SK-N-SH (cell line): ENCODE measurements around the gene DQX1. TPM values are rescaled to one million over a fixed set of nuclear protein-coding genes. Genes with fewer than 3 reads are reported as not detected.
A peak's percentile ranks its signal among the peaks of the same experiment; 100 is the strongest.

ENCODE experiments used
- CTCF ChIA-PET: fragments of 300-600, 350-600 bp; formaldehyde crosslinking; extraction: SDS; loops from one replicate; lab custom pipeline; 2021; lab: Yijun Ruan, JAX
- POLR2A ChIA-PET: fragments of 350-600 bp; sonication (Branson Sonifier 250); formaldehyde crosslinking; extraction: SDS; loops from one replicate; lab custom pipeline; 2020; ENCODE audit warnings: antibody characterized with exemption, inconsistent platforms; lab: Yijun Ruan, JAX
- DNase-seq: peaks from one replicate; pipeline ENCODE4 v3.0.0; 2012
- H2AFZ ChIP-seq: fragments of 200-600 bp; sonication (generic); 2 replicates; pipeline ENCODE4 v1.8.1; 2016; ENCODE audit warnings: antibody characterized with exemption, mild to moderate bottlenecking, low read depth
- H3F3A ChIP-seq: fragments of 200-600 bp; sonication (generic); replicated peaks from 2 replicates; pipeline ENCODE3; 2016; ENCODE audit warnings: antibody characterized with exemption, mild to moderate bottlenecking; ENCODE audit not compliant: insufficient read depth
- H3K27ac ChIP-seq, 2 experiments: fragments of 200-500 bp in 1 of 2; fragments of 200-600 bp in 1 of 2; sonication (Bioruptor generic) in 1 of 2; sonication (generic), shearing (Covaris generic) in 1 of 2; 2 replicates each; pipeline versions ENCODE4 v1.5.1 to v1.6.1; 2014 to 2016; ENCODE audit warnings: low read depth in 2 of 2, inconsistent platforms in 1 of 2, low read length in 1 of 2, mild to moderate bottlenecking in 1 of 2, mixed read lengths in 1 of 2
- H3K27me3 ChIP-seq: fragments of 200-600 bp; sonication (generic), shearing (Covaris generic); 2 replicates; pipeline ENCODE4 v1.6.1; 2016; ENCODE audit warnings: mixed run types; ENCODE audit not compliant: insufficient read depth
- H3K36me3 ChIP-seq, 2 experiments: fragments of 200-500 bp in 1 of 2; fragments of 200-600 bp in 1 of 2; sonication (Bioruptor generic) in 1 of 2; sonication (generic) in 1 of 2; replicated peaks in 1 of 2; 2 replicates each; pipeline versions ENCODE3 to v1.5.1; 2014 to 2016; ENCODE audit warnings: low read length in 1 of 2, mild to moderate bottlenecking in 1 of 2; ENCODE audit not compliant: insufficient read depth in 2 of 2, control insufficient read depth in 1 of 2
- H3K4me1 ChIP-seq, 2 experiments: fragments of 200-500 bp in 1 of 2; fragments of 200-600 bp in 1 of 2; sonication (Bioruptor generic) in 1 of 2; sonication (generic), shearing (Covaris generic) in 1 of 2; 2 replicates each; pipeline versions ENCODE4 v1.5.1 to v1.6.1; 2014 to 2016; ENCODE audit warnings: low read depth in 1 of 2, low read length in 1 of 2, mixed run types in 1 of 2; ENCODE audit not compliant: insufficient read depth in 2 of 2, control insufficient read depth in 1 of 2
- H3K4me2 ChIP-seq: fragments of 200-600 bp; sonication (generic), shearing (Covaris generic); 2 replicates; pipeline ENCODE4 v1.6.1; 2017; ENCODE audit warnings: mixed run types
- H3K4me3 ChIP-seq, 2 experiments: fragments of 200-500 bp in 1 of 2; fragments of 200-600 bp in 1 of 2; sonication (Bioruptor generic) in 1 of 2; sonication (generic), shearing (Covaris generic) in 1 of 2; 2 replicates each; pipeline versions ENCODE4 v1.5.1 to v1.8.1; 2014 to 2016; ENCODE audit warnings: low read depth in 2 of 2, inconsistent platforms in 1 of 2, low read length in 1 of 2, mild to moderate bottlenecking in 1 of 2, mixed read lengths in 1 of 2, moderate library complexity in 1 of 2
- H3K79me2 ChIP-seq: fragments of 200-600 bp; sonication (generic); 2 replicates; pipeline ENCODE4 v1.8.1; 2017; ENCODE audit warnings: mild to moderate bottlenecking; ENCODE audit not compliant: insufficient read depth
- H3K9ac ChIP-seq: fragments of 200-600 bp; sonication (generic); 2 replicates; pipeline ENCODE4 v1.6.1; 2017; ENCODE audit warnings: mixed run types
- H3K9me2 ChIP-seq: fragments of 200-600 bp; sonication (generic); 2 replicates; pipeline ENCODE4 v1.6.1; 2017; ENCODE audit warnings: mixed run types
- H3K9me3 ChIP-seq: fragments of 200-600 bp; sonication (generic); 2 replicates; pipeline ENCODE4 v1.6.1; 2017; ENCODE audit warnings: mixed run types, mild to moderate bottlenecking, moderate library complexity
- H4K20me1 ChIP-seq: fragments of 200-600 bp; sonication (generic); 2 replicates; pipeline ENCODE4 v1.6.1; 2017; ENCODE audit warnings: mild to moderate bottlenecking, mixed run types; ENCODE audit not compliant: insufficient read depth
- CHD2 ChIP-seq: fragments of 150-350 bp; IDR thresholded peaks from 2 replicates; pipeline ENCODE4 v1.6.1; 2018; ENCODE audit warnings: low read length; ENCODE audit not compliant: partially characterized antibody
- CTCF ChIP-seq: fragments of 200-600 bp; sonication (generic); IDR thresholded peaks from 2 replicates; pipeline ENCODE4 v1.6.1; 2017; ENCODE audit warnings: antibody characterized with exemption, mild to moderate bottlenecking, moderate library complexity
- ELF1 ChIP-seq: IDR thresholded peaks from 2 replicates; pipeline ENCODE4 v1.4.0; 2012
- EP300 ChIP-seq, 2 experiments: IDR thresholded peaks; 2 replicates each; pipeline versions ENCODE4 v1.4.0 to v1.6.1; 2012; ENCODE audit warnings: borderline replicate concordance in 1 of 2, low read depth in 1 of 2, low read length in 1 of 2
- EZH2phosphoT487 ChIP-seq: fragments of 200-600 bp; sonication (generic); IDR thresholded peaks from 2 replicates; pipeline ENCODE4 v1.6.1; 2017; ENCODE audit warnings: low read depth, mixed run types, mild to moderate bottlenecking, antibody characterized with exemption, moderate library complexity, borderline replicate concordance
- FOSL2 ChIP-seq: IDR thresholded peaks from 2 replicates; pipeline ENCODE4 v1.4.0; 2012; ENCODE audit warnings: low read depth, mild to moderate bottlenecking, moderate library complexity, borderline replicate concordance
- FOXM1 ChIP-seq: IDR thresholded peaks from 2 replicates; pipeline ENCODE4 v1.4.0; 2012; ENCODE audit warnings: low read depth, mild to moderate bottlenecking
- GABPA ChIP-seq: IDR thresholded peaks from 2 replicates; pipeline ENCODE4 v1.4.0; 2012; ENCODE audit warnings: low read depth, mild to moderate bottlenecking
- JUND ChIP-seq: IDR thresholded peaks from 2 replicates; pipeline ENCODE4 v1.4.0; 2012
- MEF2A ChIP-seq: IDR thresholded peaks from 2 replicates; pipeline ENCODE4 v1.4.0; 2012; ENCODE audit warnings: low read depth, borderline replicate concordance
- MXI1 ChIP-seq: IDR thresholded peaks from 2 replicates; pipeline ENCODE4 v1.6.1; 2012; ENCODE audit warnings: mild to moderate bottlenecking, low read depth, low read length, improper control_type of control experiment
- NRF1 ChIP-seq: IDR thresholded peaks from 2 replicates; pipeline ENCODE4 v1.6.1; 2012; ENCODE audit warnings: low read depth, mild to moderate bottlenecking, low read length
- POLR2AphosphoS5 ChIP-seq: IDR thresholded peaks from 2 replicates; pipeline ENCODE4 v1.6.1; 2012; ENCODE audit warnings: low read depth, low read length
- RAD21 ChIP-seq: IDR thresholded peaks from 2 replicates; pipeline ENCODE4 v1.6.1; 2012; ENCODE audit warnings: mild to moderate bottlenecking, low read length
- RFX5 ChIP-seq: IDR thresholded peaks from 2 replicates; pipeline ENCODE4 v1.6.1; 2012; ENCODE audit warnings: mild to moderate bottlenecking, improper control_type of control experiment, low read length
- SMC3 ChIP-seq: IDR thresholded peaks from 2 replicates; pipeline ENCODE4 v1.6.1; 2012; ENCODE audit warnings: low read depth, low read length, improper control_type of control experiment
- TCF12 ChIP-seq: IDR thresholded peaks from 2 replicates; pipeline ENCODE4 v1.4.0; 2012
- TEAD4 ChIP-seq: IDR thresholded peaks from 2 replicates; pipeline ENCODE4 v1.4.0; 2012; ENCODE audit warnings: mild to moderate bottlenecking, borderline replicate concordance; ENCODE audit not compliant: insufficient read depth
- USF2 ChIP-seq: fragments of 150-350 bp; IDR thresholded peaks from 2 replicates; pipeline ENCODE4 v1.6.1; 2017; ENCODE audit warnings: antibody characterized with exemption, low read length, low read depth, borderline replicate concordance
- ZBTB33 ChIP-seq: IDR thresholded peaks from 2 replicates; pipeline ENCODE4 v1.4.0; 2012; ENCODE audit warnings: low read depth, borderline replicate concordance
- WGBS: methylation state at CpG from one replicate; pipeline ENCODE4 v1.1.6; 2017; ENCODE audit warnings: low lambda C conversion rate; 5-methylcytosine and 5-hydroxymethylcytosine counted together
- polyA plus RNA-seq, 3 experiments: library from polyadenylated mRNA; depleted of rRNA; stranded (reverse); fragments of >200 nt; gene quantifications; 2 replicates each; pipeline ENCODE4 v1.2.3, GENCODE V29; 2012
- TF ChIP-seq, protein P1 (sequence below): IDR thresholded peaks from 2 replicates; pipeline ENCODE4 v1.4.0; 2012; ENCODE audit warnings: low read depth, borderline replicate concordance
- TF ChIP-seq, protein P2 (sequence below): IDR thresholded peaks from 2 replicates; pipeline ENCODE4; 2012
- TF ChIP-seq, protein P3 (sequence below): fragments of 150-350 bp; IDR thresholded peaks from 2 replicates; pipeline ENCODE4 v1.6.1; 2016; ENCODE audit warnings: mild to moderate bottlenecking, low read depth, low read length
- TF ChIP-seq, protein P4 (sequence below): IDR thresholded peaks from 2 replicates; pipeline ENCODE4 v1.4.0; 2012; ENCODE audit warnings: low read depth

DQX1 gene
- polyA plus RNA-seq, 1 of the 3 experiments (the other 2 are of a cell fraction), result 1.6 TPM

DNA sequence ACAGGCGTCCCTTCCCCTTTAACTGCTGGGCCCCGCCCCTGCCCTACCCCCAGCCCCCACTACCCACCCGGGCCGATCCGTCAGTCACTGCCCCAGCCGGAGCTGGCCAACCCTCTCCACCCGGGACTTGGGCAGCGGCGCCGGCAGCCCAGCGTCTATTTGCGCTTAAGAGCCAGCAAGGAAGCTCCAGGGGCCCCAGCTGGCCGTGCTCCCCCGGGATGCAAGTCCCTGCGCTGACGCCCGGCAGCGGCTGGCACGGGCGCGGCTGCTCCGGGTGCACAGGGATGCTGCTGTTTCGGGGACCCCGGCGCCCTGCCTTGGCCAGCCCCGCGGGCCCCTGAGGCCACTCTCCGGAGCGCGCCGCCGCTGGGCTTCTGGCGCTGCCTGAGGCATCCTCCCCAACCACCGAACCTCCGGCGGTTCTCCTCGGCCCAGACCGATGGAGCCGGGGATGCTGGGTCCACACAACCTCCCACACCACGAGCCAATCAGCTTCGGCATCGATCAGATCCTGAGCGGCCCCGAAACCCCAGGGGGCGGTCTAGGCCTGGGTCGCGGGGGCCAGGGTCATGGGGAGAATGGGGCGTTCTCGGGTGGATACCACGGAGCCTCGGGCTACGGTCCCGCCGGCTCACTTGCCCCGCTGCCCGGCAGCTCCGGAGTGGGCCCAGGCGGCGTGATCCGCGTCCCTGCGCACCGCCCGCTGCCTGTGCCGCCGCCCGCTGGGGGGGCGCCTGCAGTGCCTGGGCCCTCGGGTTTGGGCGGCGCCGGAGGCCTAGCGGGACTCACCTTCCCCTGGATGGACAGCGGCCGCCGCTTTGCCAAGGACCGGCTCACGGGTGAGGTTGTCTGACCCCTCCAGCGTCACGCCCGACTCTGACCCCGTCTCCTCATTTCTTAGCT is 11.4 kb downstream of the DQX1 start, which contains the start of gene TLX2:
Gene TLX2, plus strand, starts transcription at position 83 of the 903 bp plus-strand sequence. Its CDS starts 357 bp downstream, at position 440.
- Histone ChIP-seq H3K27me3 (no peaks in the 10 kb centered on the region), H3K36me3 (peaks cover 4% of the 10 kb centered on the region in 2 experiments), H3K9me3 (no peaks in the 10 kb centered on the region), H3K9me2 (no peaks in the 10 kb centered on the region), H3K27ac (peak within 1 kb of the TSS; percentile 53 to 95; a peak in 3 of 4 replicates), H3F3A (peaks cover 16% of the 10 kb centered on the region), H3K4me1 (peaks cover 9 to 18% of the 10 kb centered on the region in 2 experiments; a peak in 1 of 4 replicates), H4K20me1 (no peaks in the 10 kb centered on the region), H2AFZ (peak within 1 kb of the TSS; percentile 90), H3K79me2 (peaks cover 23% of the 10 kb centered on the region; the same call in 1 of the 2 replicates), H3K9ac (peak within 1 kb of the TSS; percentile 71), H3K4me2 (peak within 1 kb of the TSS; percentile 99), H3K4me3 (peak within 1 kb of the TSS; percentile 68 to 90)
- CTCF ChIA-PET, result interaction anchor here (1.4 to 3.1 kb wide), 6 partner anchors 12 to 74 kb away, joined by 3 to 14 read pairs (median 10); partner anchors contain the start of genes AUP1, CCDC142, DQX1 and HTRA2
- peak; percentile 96 for DNase-seq
- POLR2A ChIA-PET, result interaction anchor here (0.7 to 1.9 kb wide), 12 partner anchors 8 to 74 kb away, joined by 3 to 6 read pairs (median 4); partner anchors contain the start of genes AUP1, CCDC142, DQX1 and HTRA2
- 30% methylated on average over 18 of the region's 82 CpGs for WGBS
- no peak for TF ChIP-seq FOSL2
- peak; percentile 48 for TF ChIP-seq MXI1
- no peak for TF ChIP-seq TEAD4
- TF ChIP-seq POLR2AphosphoS5, result 0 out of 2 replicates have a peak, but pooled peaks have one; percentile 55
- TF ChIP-seq EZH2phosphoT487, result no peak
- no peak for TF ChIP-seq MEF2A
- TF ChIP-seq, protein P1, sequence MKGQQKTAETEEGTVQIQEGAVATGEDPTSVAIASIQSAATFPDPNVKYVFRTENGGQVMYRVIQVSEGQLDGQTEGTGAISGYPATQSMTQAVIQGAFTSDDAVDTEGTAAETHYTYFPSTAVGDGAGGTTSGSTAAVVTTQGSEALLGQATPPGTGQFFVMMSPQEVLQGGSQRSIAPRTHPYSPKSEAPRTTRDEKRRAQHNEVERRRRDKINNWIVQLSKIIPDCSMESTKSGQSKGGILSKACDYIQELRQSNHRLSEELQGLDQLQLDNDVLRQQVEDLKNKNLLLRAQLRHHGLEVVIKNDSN, result no peak
- TF ChIP-seq JUND, result no peak
- no peak for TF ChIP-seq EP300 (IDR thresholded peaks at IDR 0.05; ENCODE audit: borderline replicate concordance in 1 of 2, low read depth in 1 of 2, low read length in 1 of 2)
- TF ChIP-seq GABPA, result no peak
- TF ChIP-seq CTCF, result peak; percentile 25
- TF ChIP-seq RAD21, result 0 out of 2 replicates have a peak, but pooled peaks have one; percentile 9
- TF ChIP-seq CHD2, result no peak
- no peak for TF ChIP-seq FOXM1
- no peak for TF ChIP-seq TCF12
- TF ChIP-seq, protein P2, sequence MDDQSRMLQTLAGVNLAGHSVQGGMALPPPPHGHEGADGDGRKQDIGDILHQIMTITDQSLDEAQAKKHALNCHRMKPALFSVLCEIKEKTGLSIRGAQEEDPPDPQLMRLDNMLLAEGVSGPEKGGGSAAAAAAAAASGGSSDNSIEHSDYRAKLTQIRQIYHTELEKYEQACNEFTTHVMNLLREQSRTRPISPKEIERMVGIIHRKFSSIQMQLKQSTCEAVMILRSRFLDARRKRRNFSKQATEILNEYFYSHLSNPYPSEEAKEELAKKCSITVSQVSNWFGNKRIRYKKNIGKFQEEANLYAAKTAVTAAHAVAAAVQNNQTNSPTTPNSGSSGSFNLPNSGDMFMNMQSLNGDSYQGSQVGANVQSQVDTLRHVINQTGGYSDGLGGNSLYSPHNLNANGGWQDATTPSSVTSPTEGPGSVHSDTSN, result peak; percentile 70
- 0 out of 2 replicates have a peak, but pooled peaks have one; percentile 4 for TF ChIP-seq SMC3
- TF ChIP-seq, protein P3, sequence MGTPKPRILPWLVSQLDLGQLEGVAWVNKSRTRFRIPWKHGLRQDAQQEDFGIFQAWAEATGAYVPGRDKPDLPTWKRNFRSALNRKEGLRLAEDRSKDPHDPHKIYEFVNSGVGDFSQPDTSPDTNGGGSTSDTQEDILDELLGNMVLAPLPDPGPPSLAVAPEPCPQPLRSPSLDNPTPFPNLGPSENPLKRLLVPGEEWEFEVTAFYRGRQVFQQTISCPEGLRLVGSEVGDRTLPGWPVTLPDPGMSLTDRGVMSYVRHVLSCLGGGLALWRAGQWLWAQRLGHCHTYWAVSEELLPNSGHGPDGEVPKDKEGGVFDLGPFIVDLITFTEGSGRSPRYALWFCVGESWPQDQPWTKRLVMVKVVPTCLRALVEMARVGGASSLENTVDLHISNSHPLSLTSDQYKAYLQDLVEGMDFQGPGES, result no peak
- TF ChIP-seq RFX5, result no peak
- 0 out of 2 replicates have a peak, but pooled peaks have one; percentile 2 for TF ChIP-seq NRF1
- no peak for TF ChIP-seq ZBTB33
- no peak for TF ChIP-seq USF2
- TF ChIP-seq, protein P4, sequence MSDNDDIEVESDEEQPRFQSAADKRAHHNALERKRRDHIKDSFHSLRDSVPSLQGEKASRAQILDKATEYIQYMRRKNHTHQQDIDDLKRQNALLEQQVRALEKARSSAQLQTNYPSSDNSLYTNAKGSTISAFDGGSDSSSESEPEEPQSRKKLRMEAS, result no peak
- no peak for TF ChIP-seq ELF1
